ENCODE data around the gene ACACA. TPM values are rescaled to one million over a fixed set of nuclear protein-coding genes. Genes with fewer than 3 reads are reported as not detected.

The ACACA gene
- total and polyA plus RNA-seq, 9 donors = 10.9 to 104 (median 37.9) TPM

DNA sequence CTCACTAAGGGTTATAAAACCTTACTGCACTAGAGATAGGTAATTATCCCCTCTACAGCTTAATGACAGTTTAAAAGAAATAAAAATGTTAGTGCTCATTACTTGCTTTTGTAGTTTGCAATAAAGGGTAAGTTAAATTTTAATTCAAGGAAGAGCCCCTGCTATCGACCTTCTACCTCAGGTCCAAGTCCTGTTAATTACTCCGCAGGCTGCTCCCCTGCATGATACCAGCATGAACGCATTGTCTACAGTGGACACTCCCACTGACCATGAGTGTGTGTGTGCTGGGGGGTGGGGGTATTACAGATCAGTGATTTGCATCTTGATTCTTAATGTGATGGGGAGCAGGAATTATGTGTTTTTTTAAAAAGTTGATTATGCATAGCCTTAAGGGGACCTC, 354.8 kb downstream of the ACACA start:
- TF ChIP-seq CTCF (IDR thresholded peaks at IDR 0.05) (no peak), EP300 (IDR thresholded peaks at IDR 0.05) (no peak), POLR2A (IDR thresholded peaks at IDR 0.05) (no peak)
- H3K36me3 ChIP-seq = no peaks in the 10 kb centered on the region
- no peak for DNase-seq
- H3K27ac ChIP-seq = no peak overlapping the region
- H3K4me3 ChIP-seq = no peak overlapping the region
- 93 to 96% (median 93%) methylated on average over 3 of the region's 3 CpGs for WGBS, 3 donors
- no peaks in the 10 kb centered on the region for H3K9me3 ChIP-seq
- intact Hi-C loops (cut with DNase I) = loop anchor here in 1 of 4 donors (10.0 kb wide), 1 partner anchor 417 kb away; no protein-coding TSS in a partner anchor
- peaks cover 2% of the 10 kb centered on the region for H3K4me1 ChIP-seq (ENCODE audit: insufficient read depth)
- no peaks in the 10 kb centered on the region for H3K27me3 ChIP-seq

DNA sequence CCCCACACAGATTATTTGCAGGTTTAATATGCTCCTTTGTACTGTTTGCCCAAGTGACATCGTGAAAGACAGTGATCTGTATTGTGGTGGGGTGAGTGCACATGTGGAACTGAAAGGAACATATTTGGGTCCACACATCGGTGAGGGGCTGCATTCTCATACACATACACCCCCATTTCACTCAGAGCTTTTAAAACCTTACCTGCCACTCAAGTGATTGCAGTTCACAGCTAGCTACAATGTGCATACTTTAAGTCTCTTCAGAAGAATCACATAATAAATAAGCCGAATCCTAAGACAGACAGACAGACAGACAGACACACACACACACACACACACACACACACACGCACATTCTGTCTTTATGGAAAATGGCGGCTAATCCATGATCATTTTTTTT, 355.3 kb downstream of the ACACA start:
- Histone ChIP-seq H3K27ac (no peak overlapping the region), H3K27me3 (no peaks in the 10 kb centered on the region), H3K4me3 (no peak overlapping the region), H3K4me1 (ENCODE audit: insufficient read depth) (peaks cover 2% of the 10 kb centered on the region), H3K9me3 (no peaks in the 10 kb centered on the region), H3K36me3 (no peaks in the 10 kb centered on the region)
- TF ChIP-seq POLR2A (IDR thresholded peaks at IDR 0.05) (no peak), EP300 (IDR thresholded peaks at IDR 0.05) (no peak), CTCF (IDR thresholded peaks at IDR 0.05) (no peak)
- intact Hi-C loops (cut with DNase I) = loop anchor here in 1 of 4 donors (10.0 kb wide), 1 partner anchor 417 kb away; no protein-coding TSS in a partner anchor
- DNase-seq = no peak
- WGBS, 3 donors = 92 to 95% (median 95%) methylated on average over 5 of the region's 5 CpGs

- DNase-seq = no peak
- H3K27ac ChIP-seq = no peak overlapping the region
- H3K4me1 ChIP-seq (ENCODE audit: insufficient read depth) = peaks cover 2% of the 10 kb centered on the region
- no peaks in the 10 kb centered on the region for H3K27me3 ChIP-seq
- WGBS, 3 donors = 93 to 96% (median 96%) methylated on average over 5 of the region's 5 CpGs
- no peaks in the 10 kb centered on the region for H3K36me3 ChIP-seq
- H3K9me3 ChIP-seq = no peaks in the 10 kb centered on the region
- intact Hi-C loops (cut with DNase I) = loop anchor here in 1 of 4 donors (10.0 kb wide), 1 partner anchor 416 kb away; no protein-coding TSS in a partner anchor
- H3K4me3 ChIP-seq = no peak overlapping the region
- TF ChIP-seq CTCF (IDR thresholded peaks at IDR 0.05) = no peak
Measured at GRCh38 chr17:37050920-37051319, 355.7 kb downstream of the ACACA start.

GRCh38 chr17:37048811-37049210, 357.8 kb downstream of the ACACA start:
- WGBS, 3 donors = 94 to 95% (median 95%) methylated on average over 5 of the region's 5 CpGs
- Histone ChIP-seq H3K27me3 (no peaks in the 10 kb centered on the region), H3K36me3 (no peaks in the 10 kb centered on the region), H3K27ac (no peak overlapping the region), H3K4me1 (ENCODE audit: insufficient read depth) (no peaks in the 10 kb centered on the region), H3K4me3 (no peak overlapping the region), H3K9me3 (no peaks in the 10 kb centered on the region)
- no peak for DNase-seq
- TF ChIP-seq CTCF (IDR thresholded peaks at IDR 0.05) (no peak), EP300 (IDR thresholded peaks at IDR 0.05) (no peak), POLR2A (IDR thresholded peaks at IDR 0.05) (no peak)
- intact Hi-C loops (cut with DNase I) = loop anchor here in 3 of 4 donors (5.0 kb wide), 2 partner anchors 417 to 422 kb away; no protein-coding TSS in a partner anchor

All from ovary (tissue), 9 donors.